ENCODE results near the gene RCOR3. TPM values are rescaled to one million over a fixed set of nuclear protein-coding genes. Genes with fewer than 3 reads are reported as not detected.

Gene RCOR3
- total RNA-seq, 1 experiment from 2014 or later = 70.3 TPM

GRCh38 chr1:211257826-211258225 is 1.3 kb upstream of the RCOR3 start:
- peak overlapping the region; percentile 96 for H3K27ac Mint-ChIP-seq (ENCODE audit: low read depth, unreplicated experiment)
- no TSS peak for BruUV-seq (replicated peaks)
- peak; percentile 15 for DNase-seq (ENCODE audit: unreplicated experiment)
- TF ChIP-seq CTCF (IDR thresholded peaks at IDR 0.05; ENCODE audit: unreplicated experiment) = no peak
- no peaks in the 10 kb centered on the region for H3K27me3 Mint-ChIP-seq (ENCODE audit: insufficient read depth, unreplicated experiment)
- peaks cover 31% of the 10 kb centered on the region for H3K36me3 Mint-ChIP-seq (ENCODE audit: insufficient read depth, unreplicated experiment)
- intact Hi-C loops (cut with micrococcal nuclease) = loop anchor here (5.0 kb wide), 6 partner anchors 254 to 886 kb away; no protein-coding TSS in a partner anchor
- ChIA-PET CTCF (interaction anchor here (0.6 to 1.8 kb wide), 21 partner anchors 9 to 920 kb away, joined by 3 to 13 read pairs (median 4); no protein-coding TSS in a partner anchor), POLR2A (interaction anchor here (0.5 to 2.4 kb wide), 67 partner anchors 9 to 1609 kb away, joined by 3 to 28 read pairs (median 4); partner anchors contain the start of genes HHAT and SLC30A1)
- peak overlapping the region; percentile 88 for H3K4me3 Mint-ChIP-seq (ENCODE audit: unreplicated experiment)
- peaks cover 22% of the 10 kb centered on the region for H3K4me1 Mint-ChIP-seq (ENCODE audit: insufficient read depth, unreplicated experiment)
- H3K9me3 Mint-ChIP-seq (ENCODE audit: unreplicated experiment) = no peaks in the 10 kb centered on the region

- no peaks in the 10 kb centered on the region for H3K27me3 Mint-ChIP-seq (ENCODE audit: insufficient read depth, unreplicated experiment)
- peak overlapping the region; percentile 96 for H3K27ac Mint-ChIP-seq (ENCODE audit: low read depth, unreplicated experiment)
- DNase-seq (ENCODE audit: unreplicated experiment) = peak; percentile 92
- no peaks in the 10 kb centered on the region for H3K9me3 Mint-ChIP-seq (ENCODE audit: unreplicated experiment)
- CTCF ChIA-PET = interaction anchor here (0.6 to 1.8 kb wide), 26 partner anchors 9 to 1198 kb away, joined by 3 to 13 read pairs (median 4); no protein-coding TSS in a partner anchor
- H3K36me3 Mint-ChIP-seq (ENCODE audit: insufficient read depth, unreplicated experiment) = peaks cover 36% of the 10 kb centered on the region
- no peak for TF ChIP-seq CTCF (IDR thresholded peaks at IDR 0.05; ENCODE audit: unreplicated experiment)
- H3K4me3 Mint-ChIP-seq (ENCODE audit: unreplicated experiment) = peak overlapping the region; percentile 88
- POLR2A ChIA-PET = interaction anchor here (0.5 to 2.4 kb wide), 68 partner anchors 9 to 1610 kb away, joined by 3 to 28 read pairs (median 4); partner anchors contain the start of genes HHAT and SLC30A1
- peaks cover 22% of the 10 kb centered on the region for H3K4me1 Mint-ChIP-seq (ENCODE audit: insufficient read depth, unreplicated experiment)
- intact Hi-C loops (cut with micrococcal nuclease) = loop anchor here (5.0 kb wide), 6 partner anchors 254 to 886 kb away; no protein-coding TSS in a partner anchor
- BruUV-seq (replicated peaks) = TSS peak; percentile 74
Measured at GRCh38 chr1:211258310-211258755, 833 bp upstream of the RCOR3 start.

GRCh38 chr1:211259638-211260126 is 516 bp downstream of the RCOR3 start:
- intact Hi-C loops (cut with micrococcal nuclease) = loop anchor here (1.0 to 5.0 kb wide), 7 partner anchors 124 to 887 kb away; no protein-coding TSS in a partner anchor
- TF ChIP-seq CTCF (IDR thresholded peaks at IDR 0.05; ENCODE audit: unreplicated experiment) = no peak
- BruUV-seq (replicated peaks) = no TSS peak
- Mint-ChIP-seq H3K27ac (ENCODE audit: low read depth, unreplicated experiment) (peak overlapping the region; percentile 96), H3K27me3 (ENCODE audit: insufficient read depth, unreplicated experiment) (no peaks in the 10 kb centered on the region), H3K4me3 (ENCODE audit: unreplicated experiment) (peak overlapping the region; percentile 88), H3K9me3 (ENCODE audit: unreplicated experiment) (no peaks in the 10 kb centered on the region), H3K4me1 (ENCODE audit: insufficient read depth, unreplicated experiment) (peaks cover 27% of the 10 kb centered on the region), H3K36me3 (ENCODE audit: insufficient read depth, unreplicated experiment) (peaks cover 50% of the 10 kb centered on the region)
- CTCF ChIA-PET = interaction anchor here (1.9 kb wide), 1 partner anchor 255 kb away, joined by 7 read pairs; no protein-coding TSS in a partner anchor
- no peak for DNase-seq (ENCODE audit: unreplicated experiment)
- POLR2A ChIA-PET = interaction anchor here (0.6 to 3.9 kb wide), 19 partner anchors 12 to 1454 kb away, joined by 3 to 34 read pairs (median 4); partner anchors contain the start of genes IRF6 and SLC30A1

Measured in MCF 10A (cell line).